ENCODE data around the gene PLPP4.

The PLPP4 gene

DNA sequence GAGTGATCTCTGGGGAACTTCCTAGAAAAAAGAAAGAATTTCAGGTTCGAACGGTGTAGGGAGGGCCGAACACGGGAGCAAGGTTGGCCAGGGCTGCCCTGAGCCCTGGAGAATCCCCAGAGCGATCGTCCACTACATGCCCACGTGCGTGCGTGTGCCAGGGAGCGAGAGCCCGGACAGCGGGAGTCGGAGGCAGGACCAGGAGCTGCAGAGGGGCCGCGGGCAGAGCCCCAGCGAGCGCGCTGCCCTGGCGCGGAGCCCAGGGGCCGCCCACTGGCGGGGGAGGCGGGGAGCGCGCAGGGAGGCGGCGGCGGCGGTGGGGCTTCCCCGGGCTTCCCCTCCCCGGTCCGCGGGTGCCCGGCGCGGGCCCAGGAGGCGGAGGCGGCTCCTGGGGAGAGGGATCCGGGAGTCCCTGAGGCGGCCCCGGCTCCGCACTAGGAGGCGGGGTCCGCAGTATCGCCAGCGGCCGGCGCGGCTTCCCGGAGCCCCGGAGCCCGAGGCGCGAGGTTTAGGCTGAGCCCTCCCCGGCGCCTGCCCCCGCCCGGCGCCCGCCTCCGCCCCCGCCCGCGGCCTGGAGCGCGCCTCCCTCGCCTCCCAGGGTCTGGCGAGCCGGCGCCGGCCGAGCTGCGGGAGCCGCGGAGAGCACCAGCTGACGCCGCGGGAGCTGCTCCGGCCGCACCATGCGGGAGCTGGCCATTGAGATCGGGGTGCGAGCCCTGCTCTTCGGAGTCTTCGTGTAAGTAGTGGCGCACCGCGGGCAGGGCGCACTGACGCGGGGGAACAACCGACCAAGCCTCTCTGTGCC lies at the start of gene PLPP4:
TSS of gene PLPP4 (plus strand) at position 602 of the 805 bp plus-strand sequence. CDS start at position 681, 79 bp downstream.
- DNase-seq (ENCODE audit: low read depth), result no peak

GRCh38 chr10:120409816-120410215 lies 47.2 kb upstream of the PLPP4 start:
- DNase-seq (ENCODE audit: low read depth), result no peak

DNA sequence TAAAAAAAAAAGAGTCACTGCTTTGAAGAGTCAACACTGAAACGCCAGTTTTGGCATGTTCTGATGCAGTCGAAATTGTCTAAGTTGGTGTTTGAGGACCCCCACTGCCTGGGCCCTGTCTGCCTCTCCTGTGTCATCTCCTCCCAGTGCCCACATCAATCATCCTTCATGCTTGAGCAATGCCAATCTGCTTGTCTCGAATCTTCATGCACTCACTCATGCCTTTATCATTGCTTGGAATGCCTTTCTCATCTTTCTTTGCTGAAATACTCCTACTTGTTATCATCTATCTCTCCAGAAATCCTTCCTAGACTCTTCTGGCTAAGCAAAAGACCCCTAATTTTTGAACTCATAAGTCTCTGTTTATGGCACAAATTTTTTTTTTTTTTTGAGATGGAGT lies 42.1 kb upstream of the PLPP4 start:
- DNase-seq (ENCODE audit: low read depth), result no peak

- no peak for DNase-seq (ENCODE audit: low read depth)
Observed at GRCh38 chr10:120415709-120416330, 41.2 kb upstream of the PLPP4 start.

GRCh38 chr10:120420421-120420820 lies 36.6 kb upstream of the PLPP4 start:
- no peak for DNase-seq (ENCODE audit: low read depth)

DNA sequence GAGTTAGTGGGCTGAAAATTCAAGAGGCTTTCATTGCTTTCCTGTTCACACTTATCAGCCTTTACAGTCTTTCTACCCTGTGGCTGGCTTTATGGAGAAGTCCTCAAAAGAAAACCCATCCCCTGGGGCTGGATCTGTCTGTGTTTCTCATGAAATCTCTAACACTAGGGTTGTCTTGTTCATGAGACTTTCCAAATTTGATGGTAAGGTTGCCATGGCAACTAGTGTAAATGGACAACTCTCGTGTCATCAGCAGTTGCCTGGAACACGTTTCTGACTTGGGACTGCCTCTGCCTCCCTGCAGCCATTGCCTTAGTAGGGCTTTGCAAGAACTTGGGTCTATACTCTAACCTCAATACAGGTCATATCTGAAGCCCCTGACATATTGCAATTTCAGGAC lies 35.8 kb upstream of the PLPP4 start:
- DNase-seq (ENCODE audit: low read depth), result no peak

DNA sequence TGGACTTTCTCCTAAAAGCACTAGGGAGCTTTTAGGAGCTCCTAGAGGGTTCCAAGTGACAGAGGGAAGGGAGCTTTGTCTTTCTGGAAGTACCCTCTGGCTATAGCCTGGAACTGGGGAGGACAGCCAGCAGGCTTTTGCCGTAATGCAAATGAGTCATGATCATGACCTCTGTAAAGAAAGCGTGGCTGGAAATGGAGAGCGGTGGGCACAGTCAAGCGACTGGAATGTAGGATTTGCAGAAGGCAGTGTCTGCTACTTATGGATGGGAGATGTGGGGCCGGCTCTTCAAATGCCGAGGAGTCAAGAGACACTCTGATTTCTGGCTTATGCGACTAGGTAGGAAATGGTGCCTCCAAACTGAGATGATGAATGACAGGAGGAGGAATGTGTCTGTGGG lies 34.6 kb upstream of the PLPP4 start:
- no peak for DNase-seq (ENCODE audit: low read depth)

DNA sequence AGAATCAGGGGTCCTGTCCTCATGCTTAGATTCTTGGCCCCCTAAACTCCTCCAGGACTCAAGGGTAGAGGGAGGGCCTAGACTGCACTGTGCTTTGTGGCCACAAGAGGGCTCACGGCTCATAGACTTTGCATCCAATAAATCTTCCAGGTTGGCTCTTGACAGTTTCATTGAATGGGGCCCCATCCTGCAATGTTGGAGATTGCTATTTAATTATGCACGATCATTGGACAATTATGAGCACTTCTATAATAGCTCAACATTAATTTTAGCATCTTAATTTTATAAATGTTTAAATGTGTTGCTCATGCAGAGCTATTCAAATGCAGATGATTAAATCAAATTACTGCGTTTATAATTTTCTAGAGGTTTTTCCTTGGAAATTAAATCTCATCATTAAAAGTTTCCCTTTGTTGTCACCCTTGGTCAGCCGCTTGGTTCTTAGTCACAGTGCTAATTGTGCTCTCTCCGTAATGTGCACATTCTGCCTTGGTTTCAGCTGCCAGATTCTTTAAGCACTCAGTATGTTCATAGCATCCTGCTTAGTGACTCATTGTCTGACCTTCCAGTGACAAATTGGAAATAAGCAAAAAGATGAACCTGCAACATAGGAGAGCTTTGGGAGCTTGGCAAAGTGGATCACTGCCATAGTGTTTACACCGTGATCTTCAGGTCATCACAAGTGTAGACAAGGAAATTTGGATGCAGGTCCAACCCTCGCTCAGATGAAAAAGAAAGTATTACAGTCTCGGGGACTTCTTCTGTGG lies 33.4 kb upstream of the PLPP4 start:
- DNase-seq (ENCODE audit: low read depth), result no peak

- DNase-seq (ENCODE audit: low read depth), result no peak
Observed at GRCh38 chr10:120424198-120424464, 32.9 kb upstream of the PLPP4 start.

- no peak for DNase-seq (ENCODE audit: low read depth)
Observed at GRCh38 chr10:120426306-120426705, 30.7 kb upstream of the PLPP4 start.

- DNase-seq (ENCODE audit: low read depth), result no peak
Observed at GRCh38 chr10:120428754-120429153, 28.3 kb upstream of the PLPP4 start.

- DNase-seq (ENCODE audit: low read depth), result no peak
Observed at GRCh38 chr10:120429395-120429794, 27.6 kb upstream of the PLPP4 start.

- DNase-seq (ENCODE audit: low read depth), result no peak
Observed at GRCh38 chr10:120431251-120431651, 25.8 kb upstream of the PLPP4 start.

- DNase-seq (ENCODE audit: low read depth), result no peak
Observed at GRCh38 chr10:120432209-120432608, 24.8 kb upstream of the PLPP4 start.

GRCh38 chr10:120433141-120433540 lies 23.9 kb upstream of the PLPP4 start:
- no peak for DNase-seq (ENCODE audit: low read depth)

DNA sequence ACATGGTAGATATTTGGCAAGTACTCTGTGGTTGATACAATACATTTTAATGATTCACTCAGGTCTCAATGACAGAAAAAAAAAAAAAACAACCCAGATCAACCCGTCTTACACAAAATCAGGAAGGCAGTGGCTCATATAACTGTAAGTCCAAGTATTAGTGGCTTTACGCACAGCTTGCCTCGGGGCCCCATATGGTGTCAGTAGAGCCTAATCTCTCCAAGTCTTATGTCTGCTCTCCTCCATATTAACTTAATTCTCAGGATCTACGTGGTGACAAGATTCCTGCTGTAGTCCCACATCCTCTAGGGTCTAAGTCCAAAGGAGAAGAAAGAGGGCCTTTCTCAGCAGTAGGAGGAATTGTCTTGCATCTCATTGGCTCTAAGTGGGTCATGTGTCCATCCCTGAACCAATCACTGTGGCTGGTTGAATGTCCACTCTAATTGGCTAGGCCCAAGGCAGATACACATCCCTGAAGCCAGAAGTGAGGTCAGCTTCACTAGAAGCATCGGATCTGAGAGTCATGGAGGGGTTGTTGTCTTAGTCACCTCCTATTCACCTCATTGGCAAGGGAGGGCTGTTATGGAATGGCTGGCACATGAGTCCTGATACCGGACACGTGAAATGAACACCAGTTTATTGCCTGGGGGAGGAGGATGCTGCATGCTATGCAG lies 20.5 kb upstream of the PLPP4 start:
- DNase-seq (ENCODE audit: low read depth), result no peak

DNA sequence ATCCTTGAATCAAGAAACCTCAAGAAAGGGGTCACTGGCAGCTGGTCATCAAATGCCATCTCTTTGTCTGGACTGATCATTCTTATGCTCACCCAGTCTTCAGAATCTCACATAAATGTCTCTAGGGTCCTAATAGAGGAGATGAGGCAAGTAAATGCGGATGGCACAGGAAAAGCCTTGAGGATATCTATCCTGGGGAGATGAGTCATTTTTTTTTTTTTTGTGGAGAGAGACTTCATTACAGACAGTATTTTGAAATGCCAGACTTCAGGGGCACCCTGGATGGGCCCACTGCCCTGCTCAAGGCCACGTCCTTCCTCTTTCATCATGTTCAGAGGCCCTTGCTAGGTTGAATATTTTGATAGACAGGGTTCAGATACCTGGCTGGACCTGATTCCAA lies 19.5 kb upstream of the PLPP4 start:
- DNase-seq (ENCODE audit: low read depth), result no peak

DNA sequence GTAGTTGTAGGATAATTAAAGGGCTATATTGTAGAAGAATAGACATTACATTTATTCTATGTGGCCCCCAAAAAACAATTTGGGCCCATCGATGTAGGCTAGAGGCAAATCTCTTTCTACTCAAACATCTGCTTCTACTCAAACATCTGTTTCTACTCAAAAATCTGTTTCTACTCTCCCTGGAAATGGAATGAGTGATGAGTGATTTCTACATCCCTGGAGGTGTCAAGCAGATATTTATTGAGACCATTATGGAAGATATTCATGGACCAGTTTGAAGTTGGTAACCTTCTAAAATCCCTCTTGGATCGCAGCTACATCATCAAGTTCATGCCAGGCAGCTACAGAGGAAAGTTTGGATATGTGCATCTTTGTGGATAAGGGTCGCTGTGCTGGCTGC lies 5.1 kb upstream of the PLPP4 start:
- DNase-seq (ENCODE audit: low read depth), result no peak

- DNase-seq (ENCODE audit: low read depth), result no peak
Observed at GRCh38 chr10:120453319-120453718, 3.7 kb upstream of the PLPP4 start.

DNA sequence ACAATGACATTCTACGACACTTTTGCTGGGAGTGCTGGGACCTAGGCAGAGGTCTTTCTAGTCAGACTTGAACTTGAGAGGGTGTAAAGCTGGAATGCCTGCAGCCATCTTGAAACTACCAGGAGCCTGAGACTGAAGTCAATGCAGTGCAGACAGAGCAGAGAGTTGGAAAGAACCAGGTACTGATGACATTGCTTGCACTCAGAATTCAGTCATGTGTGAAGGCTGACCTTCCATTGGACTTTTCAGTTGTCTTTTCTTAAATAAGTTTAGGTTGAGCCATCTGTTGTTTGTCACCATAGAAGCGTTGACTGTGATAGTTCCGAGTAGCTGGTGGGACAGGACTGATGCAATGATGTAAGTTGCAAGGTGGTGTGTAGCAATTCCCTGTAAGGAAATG lies 3.1 kb upstream of the PLPP4 start:
- no peak for DNase-seq (ENCODE audit: low read depth)

DNA sequence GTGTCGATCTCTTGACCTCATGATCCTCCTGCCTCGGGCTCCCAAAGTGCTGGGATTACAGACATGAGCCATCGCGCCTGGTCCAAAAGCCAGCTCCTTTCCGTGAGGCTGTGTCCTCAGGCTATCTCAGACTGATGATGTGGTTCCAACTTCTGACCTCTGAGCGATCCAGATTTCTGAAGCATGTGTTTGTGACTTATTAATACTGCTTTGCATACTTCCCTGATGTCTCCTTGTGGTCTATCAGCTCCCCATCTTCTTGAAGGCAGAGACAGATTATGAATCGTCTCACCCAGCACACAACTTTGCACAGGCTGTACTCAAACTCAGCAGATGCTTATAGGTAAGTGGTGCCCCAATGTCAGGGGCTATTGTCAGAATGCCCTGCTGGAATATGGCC lies 2.0 kb upstream of the PLPP4 start:
- DNase-seq (ENCODE audit: low read depth), result no peak

- DNase-seq (ENCODE audit: low read depth), result no peak
Observed at GRCh38 chr10:120455606-120456005, 1.4 kb upstream of the PLPP4 start.

GRCh38 chr10:120456143-120456625 lies 843 bp upstream of the PLPP4 start:
- DNase-seq (ENCODE audit: low read depth), result no peak

All from stimulated activated CD8-positive, alpha-beta memory T cell treated with anti-CD3 and anti-CD28 coated beads, Interleukin-12 subunit alpha, Interleukin-12 subunit beta, amount 100 ng/mL, for 1 hour (primary cell).